ENCODE results near the gene TNFRSF8. TPM values are rescaled to one million over a fixed set of nuclear protein-coding genes. Genes with fewer than 3 reads are reported as not detected.

The TNFRSF8 gene
- total RNA-seq, 1 donor from 2014 or later: not detected

DNA sequence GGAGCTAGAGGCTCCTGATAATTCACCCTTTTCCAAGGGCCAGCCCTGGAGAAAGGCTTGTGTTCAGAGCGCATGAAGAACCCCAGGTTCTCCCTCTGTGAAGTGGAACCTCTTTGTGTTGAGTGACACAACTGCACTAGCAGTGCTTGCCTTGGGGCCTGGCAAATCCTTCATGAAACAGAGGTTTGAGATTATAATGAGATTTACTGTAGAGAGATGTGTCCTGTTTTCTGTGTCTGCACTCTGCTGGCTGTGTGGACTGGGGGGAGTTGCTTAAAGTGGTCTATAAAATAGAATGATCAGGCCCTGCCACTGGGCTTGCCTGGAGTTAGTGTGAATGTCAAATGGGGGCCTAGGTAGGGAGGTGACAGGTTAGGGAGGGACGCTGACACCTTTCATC, 92.2 kb downstream of the TNFRSF8 start:
- Histone ChIP-seq H3K36me3 (ENCODE audit: control insufficient read depth, insufficient read depth, low read length) (no peaks in the 10 kb centered on the region), H3K4me3 (ENCODE audit: low read depth, low read length) (no peak overlapping the region), H3K27me3 (ENCODE audit: control insufficient read depth, insufficient read depth, low read length) (peaks cover 14% of the 10 kb centered on the region)
- TF ChIP-seq, protein P1, sequence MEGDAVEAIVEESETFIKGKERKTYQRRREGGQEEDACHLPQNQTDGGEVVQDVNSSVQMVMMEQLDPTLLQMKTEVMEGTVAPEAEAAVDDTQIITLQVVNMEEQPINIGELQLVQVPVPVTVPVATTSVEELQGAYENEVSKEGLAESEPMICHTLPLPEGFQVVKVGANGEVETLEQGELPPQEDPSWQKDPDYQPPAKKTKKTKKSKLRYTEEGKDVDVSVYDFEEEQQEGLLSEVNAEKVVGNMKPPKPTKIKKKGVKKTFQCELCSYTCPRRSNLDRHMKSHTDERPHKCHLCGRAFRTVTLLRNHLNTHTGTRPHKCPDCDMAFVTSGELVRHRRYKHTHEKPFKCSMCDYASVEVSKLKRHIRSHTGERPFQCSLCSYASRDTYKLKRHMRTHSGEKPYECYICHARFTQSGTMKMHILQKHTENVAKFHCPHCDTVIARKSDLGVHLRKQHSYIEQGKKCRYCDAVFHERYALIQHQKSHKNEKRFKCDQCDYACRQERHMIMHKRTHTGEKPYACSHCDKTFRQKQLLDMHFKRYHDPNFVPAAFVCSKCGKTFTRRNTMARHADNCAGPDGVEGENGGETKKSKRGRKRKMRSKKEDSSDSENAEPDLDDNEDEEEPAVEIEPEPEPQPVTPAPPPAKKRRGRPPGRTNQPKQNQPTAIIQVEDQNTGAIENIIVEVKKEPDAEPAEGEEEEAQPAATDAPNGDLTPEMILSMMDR (IDR thresholded peaks at IDR 0.05; ENCODE audit: insufficient read depth, low read length, severe bottlenecking): no peak
- FAIRE-seq (no peak), DNase-seq (ENCODE audit: low read depth) (no peak)

DNA sequence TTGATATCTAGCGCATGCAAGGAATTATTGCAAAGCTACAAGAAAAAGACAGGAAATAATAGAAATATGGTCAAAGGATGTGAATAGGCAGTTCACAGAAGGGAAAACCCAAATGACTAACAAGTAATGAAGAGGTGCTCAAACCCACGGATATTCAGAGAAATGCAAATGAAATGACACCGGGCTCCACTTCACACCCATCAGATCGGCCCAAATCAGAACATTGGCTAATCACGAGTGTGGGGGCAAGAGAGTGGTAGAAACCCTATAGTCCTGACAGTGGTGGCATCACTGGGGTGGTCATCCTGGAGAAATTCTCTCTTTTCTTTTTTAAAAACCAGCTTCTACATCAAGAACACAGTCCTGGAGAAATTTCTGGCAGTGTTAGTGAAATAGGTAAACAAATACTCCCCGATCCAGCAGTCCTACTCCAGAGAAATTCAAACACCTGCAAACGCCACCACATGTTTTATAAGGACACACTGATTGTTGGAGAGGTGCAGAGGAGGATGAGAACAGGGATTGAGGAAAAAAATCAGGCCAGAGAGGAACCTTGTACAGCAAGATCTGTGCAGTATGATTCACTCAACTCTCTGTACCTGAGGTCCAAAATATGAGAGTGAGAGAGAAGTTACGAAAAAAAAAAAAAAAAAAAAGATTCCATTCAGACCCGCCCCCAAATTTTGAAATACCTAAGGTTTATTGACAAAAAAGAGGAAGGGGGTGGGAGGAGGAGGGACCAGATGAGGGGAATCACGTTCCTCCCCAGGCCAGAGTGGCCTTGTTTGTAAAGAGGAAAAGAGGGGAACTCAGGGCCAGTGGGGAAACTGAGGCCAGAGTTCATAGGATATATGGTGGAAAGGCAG, 94.5 kb downstream of the TNFRSF8 start:
- DNase-seq (ENCODE audit: low read depth): peak; percentile 28

DNA sequence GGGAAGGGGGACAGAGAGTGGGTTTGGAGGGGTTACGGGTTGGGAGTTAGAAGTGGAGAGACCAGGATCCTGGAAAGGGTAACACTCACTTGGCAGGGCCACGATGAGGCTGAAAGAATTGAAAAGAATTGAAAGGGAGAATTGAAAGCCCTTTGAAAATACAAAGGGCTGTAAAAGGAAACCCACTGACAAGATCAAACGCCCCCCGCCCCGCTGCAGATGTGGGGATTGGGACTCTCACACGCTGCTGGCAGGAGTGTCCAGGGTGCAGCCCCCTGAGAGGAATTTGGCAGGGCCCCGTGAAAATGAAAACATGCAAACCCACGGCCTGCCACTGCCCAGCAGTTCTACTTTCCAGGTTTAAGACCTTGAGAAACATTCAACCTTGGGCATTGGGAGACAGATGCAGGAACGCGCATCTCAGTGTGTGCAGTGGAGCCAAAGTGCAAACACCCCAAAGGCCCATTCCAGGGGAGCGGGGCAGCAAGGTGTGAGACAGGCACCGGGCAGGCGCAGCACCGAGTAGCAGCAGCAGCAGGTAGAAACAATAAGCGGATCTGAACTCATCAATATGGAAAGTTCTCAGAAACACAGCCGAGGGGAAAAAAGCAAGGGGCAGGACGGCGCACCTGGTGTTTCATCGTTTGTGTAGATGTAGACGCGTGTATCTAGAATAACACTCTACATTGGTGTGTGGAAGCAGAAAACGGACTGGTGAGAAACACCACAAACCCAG, 95.4 kb downstream of the TNFRSF8 start:
- TF ChIP-seq, protein P1 (IDR thresholded peaks at IDR 0.05; ENCODE audit: insufficient read depth, low read length, severe bottlenecking): no peak
- Histone ChIP-seq H3K27me3 (ENCODE audit: control insufficient read depth, insufficient read depth, low read length) (peaks cover 6% of the 10 kb centered on the region), H3K4me3 (ENCODE audit: low read depth, low read length) (no peak overlapping the region), H3K36me3 (ENCODE audit: control insufficient read depth, insufficient read depth, low read length) (no peaks in the 10 kb centered on the region)
- DNase-seq (ENCODE audit: low read depth): no peak
- no peak for FAIRE-seq

More for the DNA sequence above, 94.5 kb downstream of the TNFRSF8 start:
- TF ChIP-seq, protein P1 (IDR thresholded peaks at IDR 0.05; ENCODE audit: insufficient read depth, low read length, severe bottlenecking): no peak
- Histone ChIP-seq H3K4me3 (ENCODE audit: low read depth, low read length) (no peak overlapping the region), H3K27me3 (ENCODE audit: control insufficient read depth, insufficient read depth, low read length) (peaks cover 8% of the 10 kb centered on the region), H3K36me3 (ENCODE audit: control insufficient read depth, insufficient read depth, low read length) (no peaks in the 10 kb centered on the region)
- FAIRE-seq: no peak

DNA sequence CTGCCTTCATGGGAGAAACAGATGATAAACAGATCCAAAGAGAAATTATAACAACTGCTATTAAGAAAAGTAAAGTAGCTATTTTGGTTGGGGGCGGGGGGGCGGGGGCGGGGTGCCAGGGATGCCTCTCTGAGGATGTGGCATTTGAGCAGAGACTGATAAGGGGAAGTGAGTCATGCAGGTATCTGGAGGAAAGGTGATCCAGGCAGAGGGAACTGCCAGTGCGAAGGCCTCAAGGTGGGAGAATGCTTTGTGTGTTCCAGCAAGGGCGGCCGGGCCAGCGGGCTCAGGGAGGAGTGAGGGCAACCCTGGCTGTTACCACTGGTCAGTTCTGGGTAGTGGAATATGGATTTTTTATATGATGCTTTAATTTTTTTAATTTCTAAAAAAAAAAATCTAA, 96.7 kb downstream of the TNFRSF8 start:
- no peaks in the 10 kb centered on the region for H3K36me3 ChIP-seq (ENCODE audit: control insufficient read depth, insufficient read depth, low read length)
- TF ChIP-seq, protein P1 (IDR thresholded peaks at IDR 0.05; ENCODE audit: insufficient read depth, low read length, severe bottlenecking): no peak
- peak; percentile 34 for DNase-seq (ENCODE audit: low read depth)
- FAIRE-seq: no peak
- no peak overlapping the region for H3K4me3 ChIP-seq (ENCODE audit: low read depth, low read length)
- H3K27me3 ChIP-seq (ENCODE audit: control insufficient read depth, insufficient read depth, low read length): peaks cover 6% of the 10 kb centered on the region

DNA sequence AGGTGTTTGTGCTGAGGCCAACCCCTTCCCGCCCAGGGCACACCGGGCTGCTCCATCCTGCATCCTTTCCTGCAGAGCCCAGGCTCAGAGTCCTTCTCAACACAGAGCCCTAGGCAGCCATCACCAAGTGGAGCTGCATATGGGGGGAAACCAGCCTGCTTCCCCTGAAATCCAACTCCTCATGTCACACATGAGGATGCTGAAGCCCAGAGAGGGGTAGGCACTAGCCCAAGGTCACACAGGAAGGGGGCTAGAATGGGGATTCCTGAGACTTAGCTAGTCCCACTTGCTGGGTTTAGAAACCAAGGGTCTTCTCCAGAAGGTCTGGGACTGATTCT, 98.2 kb downstream of the TNFRSF8 start:
- Histone ChIP-seq H3K27me3 (ENCODE audit: control insufficient read depth, insufficient read depth, low read length) (peaks cover 11% of the 10 kb centered on the region), H3K36me3 (ENCODE audit: control insufficient read depth, insufficient read depth, low read length) (no peaks in the 10 kb centered on the region), H3K4me3 (ENCODE audit: low read depth, low read length) (no peak overlapping the region)
- TF ChIP-seq, protein P1 (IDR thresholded peaks at IDR 0.05; ENCODE audit: insufficient read depth, low read length, severe bottlenecking): no peak
- DNase-seq (ENCODE audit: low read depth): no peak
- no peak for FAIRE-seq
